ENCODE measurements around the gene ENDOG.
"Not testable (repeated sequence)": the region's sequence is repeated elsewhere in the genome, so short reads cannot be mapped to it uniquely, and the experiment has no call there.

Gene ENDOG

DNA sequence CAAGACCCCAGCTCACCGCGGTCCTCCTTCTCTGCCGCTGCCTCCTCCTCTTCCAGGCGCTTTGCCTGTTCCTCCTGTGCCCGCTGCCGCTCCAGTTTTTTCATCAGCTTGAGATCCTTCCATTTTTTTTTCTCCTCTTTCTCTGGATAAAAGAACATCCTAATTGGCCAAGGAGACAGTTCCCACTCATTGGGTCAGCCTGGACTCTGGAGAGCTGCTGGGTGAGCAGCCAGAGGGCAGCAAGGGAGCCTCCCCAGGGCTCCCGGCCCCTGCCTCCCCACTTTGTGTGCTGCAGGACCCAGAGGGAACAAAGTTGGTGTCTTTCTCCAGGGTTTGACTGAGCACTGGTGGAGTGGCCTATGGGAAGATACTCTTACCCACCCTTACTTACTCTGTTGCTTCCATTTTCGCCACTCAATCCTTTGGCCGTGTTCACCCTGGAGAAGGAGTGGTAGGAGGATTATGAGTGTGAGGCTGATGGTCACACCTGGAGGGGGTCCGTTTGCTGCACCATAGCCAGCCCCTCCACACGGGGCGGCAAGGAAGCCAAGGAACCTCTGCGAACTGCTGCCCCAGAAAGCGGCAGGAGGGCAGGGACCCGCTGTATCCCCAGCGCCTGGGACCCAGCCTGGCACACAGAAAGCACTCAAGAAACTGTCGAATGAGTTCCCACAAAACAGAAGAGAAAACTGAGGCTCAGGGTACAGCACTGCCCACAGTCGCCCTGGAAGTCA is 10.6 kb downstream of the ENDOG start:
- DNase-seq (ENCODE audit: low read depth in 2 of 2), result no peak

DNA sequence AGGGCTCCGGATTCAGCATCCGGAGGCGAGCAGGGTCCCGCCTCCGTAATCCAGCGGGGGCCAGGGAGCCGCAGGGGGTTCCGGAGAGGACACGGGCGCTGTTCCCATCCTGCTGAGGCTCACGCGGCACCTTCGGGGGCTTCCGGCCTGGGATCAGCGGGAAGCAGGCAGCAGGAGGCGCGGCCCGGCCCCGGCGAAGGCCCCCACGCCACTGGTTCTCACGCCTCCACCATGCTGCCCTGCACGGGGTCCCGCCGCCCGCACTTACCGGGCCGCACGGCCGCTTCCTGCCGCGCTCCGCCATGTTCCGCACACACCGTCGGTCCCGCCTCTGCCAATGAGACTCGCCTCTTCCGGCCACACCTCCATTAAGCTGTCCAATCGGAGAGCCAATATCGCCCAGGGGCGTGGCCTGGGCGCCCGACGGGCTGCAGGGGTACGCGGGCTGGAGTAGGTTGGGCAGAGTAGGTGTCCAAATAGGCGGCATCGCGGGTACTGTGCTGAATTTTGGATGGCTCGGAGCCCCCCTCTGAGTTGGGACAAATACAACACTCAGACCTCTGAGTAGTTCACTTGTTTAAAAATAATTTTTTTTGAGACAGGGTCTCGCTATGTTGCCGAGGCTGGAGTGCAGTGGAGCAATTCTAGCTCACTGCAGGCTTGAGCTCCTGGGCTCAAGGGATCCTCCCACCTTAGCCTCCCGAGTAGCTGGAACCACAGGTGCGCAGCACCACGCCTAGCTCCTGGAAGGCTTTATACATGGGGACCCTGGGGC is 11.4 kb downstream of the ENDOG start, which contains the start of gene SPOUT1:
TSS of gene SPOUT1 (minus strand) at position 318 of the 775 bp plus-strand sequence. CDS start at position 304, 14 bp downstream.
- peak; percentile 92 to 93 for DNase-seq (ENCODE audit: low read depth in 2 of 2)

GRCh38 chr9:128833696-128834095 is 15.4 kb downstream of the ENDOG start:
- no peak for DNase-seq (ENCODE audit: low read depth in 2 of 2)

DNA sequence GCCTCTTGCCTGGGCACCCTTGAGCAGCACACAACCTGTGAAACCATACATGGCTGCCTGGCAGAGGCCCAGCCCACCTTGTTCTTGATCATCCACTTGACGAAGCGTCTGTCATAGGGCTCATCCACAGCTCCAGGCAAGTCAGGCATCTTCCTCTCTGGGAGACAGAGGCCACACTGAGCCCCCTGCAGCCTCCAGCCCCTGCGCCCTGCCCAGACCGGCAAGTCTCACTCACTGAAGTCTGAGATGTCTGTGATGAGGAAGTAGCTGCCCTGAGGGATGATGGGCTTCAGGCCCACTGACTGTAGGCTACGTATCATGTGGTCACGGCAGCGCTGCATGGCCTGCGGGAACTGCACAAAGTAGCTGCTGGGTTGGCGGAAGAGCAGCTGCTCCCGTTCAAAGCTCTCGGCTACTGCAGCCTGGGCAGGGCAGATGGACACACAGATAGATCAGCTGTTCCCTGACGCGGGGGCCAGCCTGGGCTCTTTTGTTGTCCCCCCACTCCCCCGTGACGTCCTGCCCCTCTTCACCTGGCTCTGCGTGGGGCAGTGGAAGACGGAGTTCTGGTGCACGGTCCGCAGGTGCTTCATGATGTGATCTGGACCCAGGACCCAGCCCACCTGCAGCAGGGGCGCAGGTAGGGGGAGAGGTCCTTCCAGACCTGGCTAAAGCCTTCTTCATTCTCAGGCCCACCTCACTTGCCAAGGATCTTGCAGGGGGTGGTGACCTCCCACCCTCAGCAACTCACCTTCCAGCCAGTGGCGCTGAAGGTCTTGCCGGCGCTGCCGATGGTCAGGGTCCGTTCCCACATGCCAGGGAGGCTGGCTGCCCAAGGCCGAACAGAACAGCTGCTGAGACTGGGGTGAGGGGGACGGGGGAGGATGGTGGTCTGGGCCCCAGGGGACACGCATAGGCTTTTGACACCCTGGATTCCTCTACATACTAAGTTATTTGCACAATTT is 17.2 kb downstream of the ENDOG start:
- no peak for DNase-seq (ENCODE audit: low read depth in 2 of 2)

DNA sequence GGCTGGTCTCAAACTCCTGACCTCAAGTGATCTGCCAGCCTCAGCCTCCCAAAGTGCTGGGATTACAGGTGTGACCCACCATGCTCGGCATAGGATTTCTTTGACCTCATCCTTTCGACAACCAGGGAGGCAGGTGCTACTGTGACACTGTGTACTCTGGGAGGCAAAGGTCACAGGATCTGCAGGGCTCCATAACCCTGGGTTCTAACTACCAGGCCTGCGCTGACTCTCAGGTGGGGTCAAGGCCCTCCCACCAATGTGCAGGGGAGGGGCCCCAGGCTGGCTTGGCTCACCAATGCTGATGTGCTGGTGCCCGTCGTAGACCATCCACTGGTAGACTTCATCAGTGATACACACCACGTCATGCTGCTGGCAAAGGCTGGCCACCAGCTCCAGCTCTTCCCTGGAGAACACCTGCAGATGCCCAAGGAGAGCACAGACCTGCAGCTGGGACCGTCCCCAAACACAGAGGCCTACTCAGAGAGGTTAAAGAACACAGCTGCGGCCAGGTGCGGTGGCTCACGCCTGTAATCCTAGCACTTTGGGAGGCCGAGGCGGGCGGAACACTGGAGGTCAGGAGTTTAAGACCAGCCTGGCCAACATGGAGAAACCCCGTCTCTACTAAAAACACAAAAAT is 18.3 kb downstream of the ENDOG start:
- no peak for DNase-seq (ENCODE audit: low read depth in 2 of 2)

GRCh38 chr9:128838338-128838737 is 20.0 kb downstream of the ENDOG start:
- DNase-seq (ENCODE audit: low read depth in 2 of 2), result no peak

- no peak for DNase-seq (ENCODE audit: low read depth in 2 of 2)
Observed at GRCh38 chr9:128840524-128840923, 22.2 kb downstream of the ENDOG start.

GRCh38 chr9:128841694-128842492 is 23.6 kb downstream of the ENDOG start:
- DNase-seq (ENCODE audit: low read depth in 2 of 2), result no peak

- not testable (repeated sequence) for DNase-seq (ENCODE audit: low read depth in 2 of 2)
Observed at GRCh38 chr9:128843171-128843570, 24.9 kb downstream of the ENDOG start.

GRCh38 chr9:128845186-128845931 is 27.1 kb downstream of the ENDOG start:
- DNase-seq (ENCODE audit: low read depth in 2 of 2), result no peak

- no peak for DNase-seq (ENCODE audit: low read depth in 2 of 2)
Observed at GRCh38 chr9:128846680-128847030, 28.4 kb downstream of the ENDOG start.

DNA sequence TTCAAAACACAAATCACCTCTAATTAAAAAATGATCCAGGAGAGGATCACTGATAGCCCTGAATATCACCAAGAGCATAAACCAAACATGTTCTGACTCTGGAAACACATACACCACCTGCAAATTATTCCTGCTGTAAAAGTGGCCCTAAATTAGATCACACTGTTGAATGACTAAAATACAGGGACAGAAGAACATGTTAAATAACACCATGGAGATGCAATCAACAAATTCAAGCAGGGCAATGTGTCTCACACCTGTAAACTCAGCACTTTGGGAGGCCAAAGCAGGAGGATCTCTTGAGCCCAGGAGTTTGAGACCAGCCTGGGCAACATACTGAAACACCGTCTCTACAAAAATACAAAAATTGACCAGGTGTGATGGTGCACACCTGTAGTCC is 29.5 kb downstream of the ENDOG start:
- DNase-seq (ENCODE audit: low read depth in 2 of 2), result no peak

DNA sequence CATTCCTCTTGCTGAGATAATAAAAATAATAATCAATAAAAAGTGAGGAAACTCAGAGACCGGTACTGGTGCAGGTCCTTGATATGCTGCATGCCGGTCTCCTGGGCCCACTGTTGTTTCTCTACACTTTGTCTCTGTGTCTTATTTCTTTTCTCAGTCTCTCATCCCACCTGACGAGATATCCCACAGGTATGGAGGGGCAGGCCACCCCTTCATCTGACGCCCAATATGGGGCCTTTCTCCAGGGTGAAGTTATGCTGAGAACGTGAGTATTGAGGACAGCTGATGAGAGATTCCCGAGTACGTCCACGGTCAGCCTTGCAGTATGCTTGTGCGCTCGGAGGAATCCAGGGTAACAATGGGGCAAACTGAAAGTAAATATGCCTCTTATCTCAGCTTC is 32.7 kb downstream of the ENDOG start:
- DNase-seq (ENCODE audit: low read depth in 2 of 2), result not testable (repeated sequence)

DNA sequence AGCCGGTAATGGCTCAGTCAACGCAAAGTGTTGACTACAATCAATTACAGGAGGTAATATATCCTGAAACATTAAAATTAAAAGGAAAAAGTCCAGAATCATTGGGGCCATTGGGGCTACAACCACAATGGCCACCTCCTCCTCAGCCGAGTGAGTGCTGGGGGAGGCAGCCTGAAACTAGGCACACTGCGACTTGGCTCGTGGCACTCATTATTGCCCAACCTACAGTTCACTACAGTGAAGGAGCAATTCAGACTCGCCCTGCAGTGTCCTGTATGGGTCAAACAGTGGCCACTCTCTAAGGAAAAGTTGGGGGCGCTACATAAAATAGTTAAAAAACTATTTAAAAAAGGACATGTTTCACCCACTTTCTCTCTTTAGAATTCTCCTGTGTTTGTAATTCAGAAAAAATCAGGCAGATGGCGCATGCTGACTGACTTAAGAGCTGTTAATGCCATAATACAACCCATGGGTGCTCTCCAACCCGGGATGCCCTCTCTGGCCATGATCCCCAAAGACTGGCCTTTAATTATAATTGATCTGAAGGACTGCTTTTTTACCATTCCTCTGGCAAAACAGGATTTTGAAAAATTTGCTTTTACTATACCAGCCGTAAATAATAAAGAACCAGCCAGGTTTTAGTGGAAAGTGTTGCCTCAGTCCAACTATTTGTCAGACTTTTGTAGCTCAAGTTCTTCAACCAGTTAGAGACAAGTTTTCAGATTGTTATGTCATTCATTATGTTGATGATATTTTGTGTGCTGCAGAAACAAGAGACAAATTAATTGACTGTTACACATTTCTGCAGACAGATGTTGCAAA is 33.7 kb downstream of the ENDOG start:
- DNase-seq (ENCODE audit: low read depth in 2 of 2), result not testable (repeated sequence)

DNA sequence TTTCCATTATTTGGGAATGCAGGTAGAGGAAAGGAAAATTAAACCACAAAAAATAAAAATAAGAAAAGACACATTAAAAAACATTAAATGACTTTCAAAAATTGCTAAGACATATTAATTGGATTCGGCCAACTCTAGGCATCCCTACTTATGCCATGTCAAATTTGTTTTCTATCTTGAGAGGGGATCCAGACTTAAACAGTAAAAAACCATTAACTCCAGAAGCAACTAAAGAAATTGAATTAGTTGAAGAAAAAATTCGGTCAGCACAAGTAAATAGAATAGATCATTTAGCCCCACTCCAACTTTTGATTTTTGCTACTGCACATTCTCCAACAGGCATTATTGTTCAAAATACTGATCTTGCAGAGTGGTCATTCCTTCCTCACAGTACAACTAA is 34.3 kb downstream of the ENDOG start:
- DNase-seq (ENCODE audit: low read depth in 2 of 2), result not testable (repeated sequence)

DNA sequence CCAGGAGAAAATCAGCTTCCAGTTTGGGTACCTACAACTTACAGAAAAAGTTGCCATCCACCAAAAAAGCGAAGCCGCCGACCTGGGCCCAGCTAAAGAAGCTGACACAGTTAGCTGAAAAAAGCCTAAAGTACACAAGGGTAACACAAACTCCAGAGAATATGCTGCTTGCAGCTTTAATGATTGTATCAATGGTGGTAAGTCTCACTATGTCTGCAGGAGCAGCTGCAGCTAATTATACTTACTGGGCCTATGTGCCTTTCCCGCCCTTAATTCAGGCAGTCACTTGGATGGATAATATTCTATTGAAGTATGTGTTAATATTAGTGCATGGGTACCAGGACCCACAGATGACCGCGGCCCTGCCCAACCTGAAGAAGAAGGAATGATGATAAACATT is 36.2 kb downstream of the ENDOG start:
- not testable (repeated sequence) for DNase-seq (ENCODE audit: low read depth in 2 of 2)

DNA sequence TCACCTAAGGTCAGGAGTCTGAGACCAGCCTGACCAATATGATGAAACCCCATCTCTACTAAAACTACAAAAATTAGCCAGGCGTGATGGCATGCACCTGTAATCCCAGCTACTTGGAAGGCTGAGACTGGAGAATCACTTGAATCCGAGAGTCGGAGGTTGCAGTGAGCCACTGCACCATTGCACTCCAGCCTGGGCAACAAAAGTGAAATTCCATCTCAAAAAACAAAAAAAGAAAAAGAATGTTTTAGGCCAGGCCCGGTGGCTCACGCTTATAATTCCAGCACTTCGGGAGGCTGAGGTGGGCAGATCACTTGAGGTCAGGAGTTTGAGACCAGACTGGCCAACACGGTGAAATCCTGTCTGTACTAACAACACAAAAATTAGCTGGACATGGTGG is 40.2 kb downstream of the ENDOG start:
- DNase-seq (ENCODE audit: low read depth in 2 of 2), result not testable (repeated sequence)

- DNase-seq (ENCODE audit: low read depth in 2 of 2), result no peak
Observed at GRCh38 chr9:128860937-128861336, 42.6 kb downstream of the ENDOG start.

DNA sequence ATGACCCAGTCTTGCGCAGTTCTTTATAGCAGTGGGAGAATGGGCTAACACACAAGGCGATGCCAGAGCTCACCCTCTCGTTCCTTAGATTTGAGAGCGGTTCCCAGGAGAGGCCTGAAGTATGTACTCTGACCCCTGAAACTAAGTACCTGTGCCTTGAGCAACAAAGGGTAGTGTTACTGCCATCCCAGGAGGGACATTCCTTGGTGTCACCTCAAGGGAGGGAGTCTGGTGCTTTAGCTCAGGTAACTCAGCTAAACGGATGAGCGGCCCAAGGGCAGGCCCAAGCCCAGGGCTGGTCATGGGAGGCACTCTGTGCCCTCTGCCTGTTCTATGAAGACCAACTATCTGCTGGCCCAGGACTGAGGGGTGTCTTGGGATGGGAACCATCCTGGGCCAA is 43.2 kb downstream of the ENDOG start:
- DNase-seq (ENCODE audit: low read depth in 2 of 2), result no peak

All from activated CD4-positive, alpha-beta T cell treated with anti-CD3 and anti-CD28 coated beads for 24 hours (primary cell).